Measurements from ENCODE around the gene L3MBTL4.

L3MBTL4 gene

GRCh38 chr18:6315517-6316331 lies 99.0 kb downstream of the L3MBTL4 start:
- no peak overlapping the region for H3K4me3 ChIP-seq (replicated peaks; ENCODE audit: low read depth, low read length)
- TF ChIP-seq CTCF (IDR thresholded peaks at IDR 0.05; ENCODE audit: low read length, missing control alignments) = no peak
- DNase-seq (ENCODE audit: low read depth) = no peak

- H3K4me3 ChIP-seq (replicated peaks; ENCODE audit: low read depth, low read length) = no peak overlapping the region
- no peak for TF ChIP-seq CTCF (IDR thresholded peaks at IDR 0.05; ENCODE audit: low read length, missing control alignments)
- DNase-seq (ENCODE audit: low read depth) = no peak
Measured at GRCh38 chr18:6313415-6313814, 101.3 kb downstream of the L3MBTL4 start.

- no peak for TF ChIP-seq CTCF (IDR thresholded peaks at IDR 0.05; ENCODE audit: low read length, missing control alignments)
- DNase-seq (ENCODE audit: low read depth) = no peak
- no peak overlapping the region for H3K4me3 ChIP-seq (replicated peaks; ENCODE audit: low read depth, low read length)
Measured at GRCh38 chr18:6311456-6312215, 103.1 kb downstream of the L3MBTL4 start.

- TF ChIP-seq CTCF (IDR thresholded peaks at IDR 0.05; ENCODE audit: low read length, missing control alignments) = no peak
- no peak overlapping the region for H3K4me3 ChIP-seq (replicated peaks; ENCODE audit: low read depth, low read length)
- no peak for DNase-seq (ENCODE audit: low read depth)
Measured at GRCh38 chr18:6310714-6311113, 104.0 kb downstream of the L3MBTL4 start.

GRCh38 chr18:6297875-6298274 lies 116.8 kb downstream of the L3MBTL4 start:
- DNase-seq (ENCODE audit: low read depth) = no peak
- TF ChIP-seq CTCF (IDR thresholded peaks at IDR 0.05; ENCODE audit: low read length, missing control alignments) = no peak
- no peak overlapping the region for H3K4me3 ChIP-seq (replicated peaks; ENCODE audit: low read depth, low read length)

- no peak for DNase-seq (ENCODE audit: low read depth)
- no peak for TF ChIP-seq CTCF (IDR thresholded peaks at IDR 0.05; ENCODE audit: low read length, missing control alignments)
- no peak overlapping the region for H3K4me3 ChIP-seq (replicated peaks; ENCODE audit: low read depth, low read length)
Measured at GRCh38 chr18:6294148-6294784, 120.4 kb downstream of the L3MBTL4 start.
